Ishikawa (cell line): ENCODE results near the gene WDR1.

Source experiments
- CEBPB ChIP-seq: IDR thresholded peaks from 2 replicates; pipeline ENCODE4 v1.6.1; 2012
- EGR1 ChIP-seq: IDR thresholded peaks from 2 replicates; pipeline ENCODE4 v1.6.1; 2012
- EP300 ChIP-seq: IDR thresholded peaks from 2 replicates; pipeline ENCODE4 v1.6.1; 2012; ENCODE audit warnings: borderline replicate concordance
- FOXM1 ChIP-seq: IDR thresholded peaks from 2 replicates; pipeline ENCODE4 v1.6.1; 2012; ENCODE audit warnings: low read depth, borderline replicate concordance
- MAX ChIP-seq: IDR thresholded peaks from 2 replicates; pipeline ENCODE4 v1.6.1; 2012
- NFIC ChIP-seq: IDR thresholded peaks from 2 replicates; pipeline ENCODE4 v1.6.1; 2012
- RAD21 ChIP-seq: IDR thresholded peaks from 2 replicates; pipeline ENCODE4 v1.6.1; 2012; ENCODE audit warnings: low read depth
- REST ChIP-seq: IDR thresholded peaks from 2 replicates; pipeline ENCODE4 v1.6.1; 2012; ENCODE audit warnings: low read depth, mild to moderate bottlenecking
- TAF1 ChIP-seq: IDR thresholded peaks from 2 replicates; pipeline ENCODE4 v1.6.1; 2012; ENCODE audit warnings: low read depth, mild to moderate bottlenecking
- TCF12 ChIP-seq: IDR thresholded peaks from 2 replicates; pipeline ENCODE4 v1.6.1; 2012; ENCODE audit warnings: low read depth
- TEAD4 ChIP-seq: IDR thresholded peaks from 2 replicates; pipeline ENCODE4 v1.6.1; 2012
- USF1 ChIP-seq: IDR thresholded peaks from 2 replicates; pipeline ENCODE4 v1.6.1; 2012
- YY1 ChIP-seq: IDR thresholded peaks from 2 replicates; pipeline ENCODE4 v1.6.1; 2012; ENCODE audit warnings: low read depth
- ZBTB7A ChIP-seq: IDR thresholded peaks from 2 replicates; pipeline ENCODE4 v1.6.1; 2012; ENCODE audit warnings: low read depth

Gene WDR1

GRCh38 chr4:10028910-10029309, 87.7 kb downstream of the WDR1 start:
- TF ChIP-seq REST, result no peak
- TF ChIP-seq YY1, result no peak
- TF ChIP-seq TCF12, result no peak
- no peak for TF ChIP-seq USF1
- no peak for TF ChIP-seq RAD21
- no peak for TF ChIP-seq CEBPB
- no peak for TF ChIP-seq TEAD4
- no peak for TF ChIP-seq FOXM1
- no peak for TF ChIP-seq NFIC
- TF ChIP-seq ZBTB7A, result no peak
- TF ChIP-seq TAF1, result no peak

- TF ChIP-seq EGR1, result no peak
- no peak for TF ChIP-seq TCF12
- TF ChIP-seq ZBTB7A, result no peak
- TF ChIP-seq REST, result no peak
- no peak for TF ChIP-seq FOXM1
- TF ChIP-seq NFIC, result no peak
- no peak for TF ChIP-seq USF1
- TF ChIP-seq RAD21, result no peak
- no peak for TF ChIP-seq MAX
- no peak for TF ChIP-seq TAF1
- TF ChIP-seq TEAD4, result no peak
- TF ChIP-seq EP300, result no peak
- no peak for TF ChIP-seq YY1
These were observed 90.1 kb downstream of the WDR1 start for GRCh38 chr4:10026485-10026884.

GRCh38 chr4:10025230-10025806, 91.3 kb downstream of the WDR1 start:
- TF ChIP-seq MAX, result no peak
- TF ChIP-seq TCF12, result no peak
- no peak for TF ChIP-seq NFIC
